Nephron progenitor cell (in vitro differentiated cells): ENCODE results near the gene CETN2.
A peak's percentile ranks its signal among the peaks of the same experiment; 100 is the strongest.
"Not testable (repeated sequence)": the region's sequence is repeated elsewhere in the genome, so short reads cannot be mapped to it uniquely, and the experiment has no call there.

ENCODE experiments used
- DNase-seq: peaks from one replicate; pipeline ENCODE4 v3.0.0; 2021
- H3K27ac Mint-ChIP-seq: 2 replicates; pipeline ENCODE4 v1.8.0; 2021; ENCODE audit warnings: mild to moderate bottlenecking, moderate library complexity, mixed read lengths
- H3K27me3 Mint-ChIP-seq: 2 replicates; pipeline ENCODE4 v1.8.0; 2021; ENCODE audit warnings: mild to moderate bottlenecking, low read depth, mixed read lengths; ENCODE audit not compliant: poor library complexity
- H3K36me3 Mint-ChIP-seq: 2 replicates; pipeline ENCODE4 v1.8.0; 2021; ENCODE audit warnings: low read depth, mixed read lengths
- H3K4me1 Mint-ChIP-seq: 2 replicates; pipeline ENCODE4 v1.8.0; 2021; ENCODE audit warnings: mixed read lengths
- H3K4me3 Mint-ChIP-seq: 2 replicates; pipeline ENCODE4 v1.8.0; 2021; ENCODE audit warnings: mild to moderate bottlenecking, moderate library complexity, mixed read lengths
- H3K9me3 Mint-ChIP-seq: 2 replicates; pipeline ENCODE4 v1.8.0; 2021; ENCODE audit warnings: mild to moderate bottlenecking, moderate library complexity, mixed read lengths
- CTCF ChIP-seq: fragments of 200-600 bp; sonication (generic); IDR thresholded peaks from 2 replicates; pipeline ENCODE4 v1.5.0; 2021; ENCODE audit warnings: antibody characterized with exemption

The CETN2 gene

GRCh38 chrX:152817078-152817764 is 13.3 kb downstream of the CETN2 start:
- Mint-ChIP-seq H3K4me3 (no peak overlapping the region), H3K9me3 (peaks cover 47% of the 10 kb centered on the region), H3K27me3 (peaks cover 14% of the 10 kb centered on the region), H3K36me3 (no peaks in the 10 kb centered on the region), H3K4me1 (no peaks in the 10 kb centered on the region), H3K27ac (no peak overlapping the region)
- TF ChIP-seq CTCF: peak; percentile 34
- peak; percentile 24 for DNase-seq

GRCh38 chrX:152814048-152814447 is 16.5 kb downstream of the CETN2 start:
- Mint-ChIP-seq H3K9me3 (peaks cover 54% of the 10 kb centered on the region), H3K27ac (no peak overlapping the region), H3K36me3 (no peaks in the 10 kb centered on the region), H3K4me1 (no peaks in the 10 kb centered on the region), H3K27me3 (peaks cover 18% of the 10 kb centered on the region), H3K4me3 (no peak overlapping the region)
- no peak for TF ChIP-seq CTCF
- DNase-seq: no peak

- no peak for DNase-seq
- TF ChIP-seq CTCF: no peak
- peaks cover 55% of the 10 kb centered on the region for H3K9me3 Mint-ChIP-seq
- no peaks in the 10 kb centered on the region for H3K4me1 Mint-ChIP-seq
- H3K36me3 Mint-ChIP-seq: no peaks in the 10 kb centered on the region
- H3K4me3 Mint-ChIP-seq: no peak overlapping the region
- peaks cover 12% of the 10 kb centered on the region for H3K27me3 Mint-ChIP-seq
- H3K27ac Mint-ChIP-seq: no peak overlapping the region
Observed at GRCh38 chrX:152813206-152813605, 17.4 kb downstream of the CETN2 start.

- no peaks in the 10 kb centered on the region for H3K4me1 Mint-ChIP-seq
- DNase-seq: no peak
- H3K4me3 Mint-ChIP-seq: no peak overlapping the region
- no peak for TF ChIP-seq CTCF
- H3K9me3 Mint-ChIP-seq: peaks cover 53% of the 10 kb centered on the region
- peaks cover 12% of the 10 kb centered on the region for H3K27me3 Mint-ChIP-seq
- H3K36me3 Mint-ChIP-seq: no peaks in the 10 kb centered on the region
- no peak overlapping the region for H3K27ac Mint-ChIP-seq
Observed at GRCh38 chrX:152810403-152810802, 20.2 kb downstream of the CETN2 start.

GRCh38 chrX:152806035-152806434 is 24.5 kb downstream of the CETN2 start:
- no peak for DNase-seq
- peaks cover 13% of the 10 kb centered on the region for H3K27me3 Mint-ChIP-seq
- no peaks in the 10 kb centered on the region for H3K36me3 Mint-ChIP-seq
- H3K4me1 Mint-ChIP-seq: no peaks in the 10 kb centered on the region
- H3K27ac Mint-ChIP-seq: no peak overlapping the region
- H3K4me3 Mint-ChIP-seq: no peak overlapping the region
- TF ChIP-seq CTCF: no peak
- H3K9me3 Mint-ChIP-seq: peaks cover 52% of the 10 kb centered on the region

GRCh38 chrX:152798945-152799344 is 31.6 kb downstream of the CETN2 start:
- H3K36me3 Mint-ChIP-seq: no peaks in the 10 kb centered on the region
- H3K27me3 Mint-ChIP-seq: peaks cover 7% of the 10 kb centered on the region
- peaks cover 38% of the 10 kb centered on the region for H3K9me3 Mint-ChIP-seq
- no peak overlapping the region for H3K27ac Mint-ChIP-seq
- H3K4me1 Mint-ChIP-seq: no peaks in the 10 kb centered on the region
- H3K4me3 Mint-ChIP-seq: no peak overlapping the region
- no peak for TF ChIP-seq CTCF
- no peak for DNase-seq

GRCh38 chrX:152787062-152787461 is 43.5 kb downstream of the CETN2 start:
- H3K27me3 Mint-ChIP-seq, H3K9me3 Mint-ChIP-seq, H3K4me3 Mint-ChIP-seq, H3K27ac Mint-ChIP-seq, H3K36me3 Mint-ChIP-seq, DNase-seq, H3K4me1 Mint-ChIP-seq: not testable (repeated sequence)
